Vagina (tissue), 2 donors: Measurements from ENCODE around the gene TJP2. TPM values are rescaled to one million over a fixed set of nuclear protein-coding genes. Genes with fewer than 3 reads are reported as not detected.
"Not testable (repeated sequence)": the region's sequence is repeated elsewhere in the genome, so short reads cannot be mapped to it uniquely, and the experiment has no call there.

Experiments
- DNase-seq, 2 donors: peaks; one replicate each; pipeline ENCODE4 v3.0.0-alpha.2; 2017; ENCODE audit errors: extremely low spot score in 2 of 2
- H3K27ac ChIP-seq: fragments of 200-600 bp; sonication (generic); one replicate; pipeline ENCODE4 v1.5.1; 2019
- H3K27me3 ChIP-seq: fragments of 200-600 bp; sonication (generic); one replicate; pipeline ENCODE4 v1.5.1; 2019
- H3K36me3 ChIP-seq, 2 donors: fragments of 200-600 bp; sonication (generic); one replicate each; pipeline ENCODE4 v1.5.1; 2017 to 2019
- H3K4me1 ChIP-seq: fragments of 200-600 bp; sonication (generic); one replicate; pipeline ENCODE4 v1.5.1; 2019
- H3K4me3 ChIP-seq, 2 donors: fragments of 200-600 bp; sonication (generic); 1 replicate in 1 of 2; 2 replicates in 1 of 2; pipeline ENCODE4 v1.5.1; 2016 to 2019
- H3K9me3 ChIP-seq: fragments of 200-600 bp; sonication (generic); one replicate; pipeline ENCODE4 v1.5.1; 2019
- POLR2A ChIP-seq, 2 donors: fragments of 450-650 bp; IDR thresholded peaks; one replicate each; pipeline ENCODE4 v1.6.1; 2017; ENCODE audit warnings: antibody characterized with exemption in 2 of 2, mild to moderate bottlenecking in 2 of 2, moderate library complexity in 2 of 2
- POLR2AphosphoS5 ChIP-seq, 2 donors: sonication (generic); formaldehyde crosslinking; IDR thresholded peaks; one replicate each; pipeline ENCODE4 v1.9.0; 2017; ENCODE audit warnings: antibody characterized with exemption in 2 of 2, mild to moderate bottlenecking in 2 of 2, low read depth in 1 of 2; ENCODE audit not compliant: insufficient read depth in 1 of 2
- intact Hi-C: fragments of 100-400 bp; cut with DNase I; formaldehyde crosslinking; loops from one replicate; pipeline ENCODE4 v1.15.1; 2023
- total RNA-seq: library from RNA; depleted of rRNA; stranded (reverse); fragments of >200 nt; gene quantifications from one replicate; pipeline ENCODE4 v1.2.3, GENCODE V29; 2016
- TF ChIP-seq, protein P1 (sequence below), 3 experiments: fragments of 450-650 bp in 2 of 3; fragments of 200-600 bp in 1 of 3; sonication (generic) in 1 of 3; IDR thresholded peaks; one replicate each; pipeline ENCODE4 v1.5.1; 2017 to 2019; ENCODE audit warnings: antibody characterized with exemption in 3 of 3, mild to moderate bottlenecking in 2 of 3, moderate library complexity in 2 of 3

TJP2 gene
- total RNA-seq, 1 donor from 2014 or later, result 68.3 TPM

DNA sequence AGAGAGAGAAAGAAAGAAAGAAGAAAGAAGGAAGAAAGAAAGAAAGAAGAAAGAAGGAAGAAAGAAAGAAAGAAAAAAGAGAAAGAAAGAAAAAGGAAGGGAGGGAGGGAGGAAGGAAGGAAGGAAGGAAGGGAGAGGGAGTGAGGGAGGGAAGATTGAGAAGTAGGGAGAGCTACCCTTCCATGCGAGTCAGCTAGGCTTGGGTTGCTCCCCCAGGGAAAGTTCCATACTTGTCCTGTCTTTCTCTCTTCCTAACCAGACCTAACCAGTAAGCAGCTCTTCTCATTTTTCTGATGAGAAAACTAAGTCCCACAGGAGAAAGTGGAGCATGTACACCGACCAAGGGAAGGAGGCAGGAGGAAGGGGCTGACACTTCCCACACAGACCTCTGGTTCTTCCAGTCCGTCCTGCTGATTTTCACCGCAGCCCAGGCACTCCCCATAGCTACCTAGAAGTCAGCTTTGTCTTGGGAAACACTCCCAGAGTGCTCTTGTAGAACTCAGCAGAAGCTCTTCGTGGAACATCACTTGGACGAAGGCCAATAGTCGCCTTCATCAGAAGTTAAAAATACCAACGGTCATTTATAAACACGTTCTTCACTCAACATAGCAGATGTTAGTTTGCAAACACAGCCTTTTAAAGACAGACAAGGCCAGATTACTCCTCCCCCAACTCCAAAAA, 121.9 kb downstream of the TJP2 start:
- Histone ChIP-seq H3K9me3 (no peaks in the 10 kb centered on the region), H3K27me3 (no peaks in the 10 kb centered on the region), H3K27ac (no peak overlapping the region), H3K36me3 (no peaks in the 10 kb centered on the region), H3K4me1 (no peaks in the 10 kb centered on the region), H3K4me3 (no peak overlapping the region)
- DNase-seq, result peak in 1 of 2 donors; percentile 31
- intact Hi-C loops, result no loop called here
- TF ChIP-seq POLR2AphosphoS5 (IDR thresholded peaks at IDR 0.05; ENCODE audit: insufficient read depth in 1 of 2, low read depth in 1 of 2) (no peak), POLR2A (IDR thresholded peaks at IDR 0.05) (no peak)
- TF ChIP-seq, protein P1, sequence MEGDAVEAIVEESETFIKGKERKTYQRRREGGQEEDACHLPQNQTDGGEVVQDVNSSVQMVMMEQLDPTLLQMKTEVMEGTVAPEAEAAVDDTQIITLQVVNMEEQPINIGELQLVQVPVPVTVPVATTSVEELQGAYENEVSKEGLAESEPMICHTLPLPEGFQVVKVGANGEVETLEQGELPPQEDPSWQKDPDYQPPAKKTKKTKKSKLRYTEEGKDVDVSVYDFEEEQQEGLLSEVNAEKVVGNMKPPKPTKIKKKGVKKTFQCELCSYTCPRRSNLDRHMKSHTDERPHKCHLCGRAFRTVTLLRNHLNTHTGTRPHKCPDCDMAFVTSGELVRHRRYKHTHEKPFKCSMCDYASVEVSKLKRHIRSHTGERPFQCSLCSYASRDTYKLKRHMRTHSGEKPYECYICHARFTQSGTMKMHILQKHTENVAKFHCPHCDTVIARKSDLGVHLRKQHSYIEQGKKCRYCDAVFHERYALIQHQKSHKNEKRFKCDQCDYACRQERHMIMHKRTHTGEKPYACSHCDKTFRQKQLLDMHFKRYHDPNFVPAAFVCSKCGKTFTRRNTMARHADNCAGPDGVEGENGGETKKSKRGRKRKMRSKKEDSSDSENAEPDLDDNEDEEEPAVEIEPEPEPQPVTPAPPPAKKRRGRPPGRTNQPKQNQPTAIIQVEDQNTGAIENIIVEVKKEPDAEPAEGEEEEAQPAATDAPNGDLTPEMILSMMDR (IDR thresholded peaks at IDR 0.05), result no peak

DNA sequence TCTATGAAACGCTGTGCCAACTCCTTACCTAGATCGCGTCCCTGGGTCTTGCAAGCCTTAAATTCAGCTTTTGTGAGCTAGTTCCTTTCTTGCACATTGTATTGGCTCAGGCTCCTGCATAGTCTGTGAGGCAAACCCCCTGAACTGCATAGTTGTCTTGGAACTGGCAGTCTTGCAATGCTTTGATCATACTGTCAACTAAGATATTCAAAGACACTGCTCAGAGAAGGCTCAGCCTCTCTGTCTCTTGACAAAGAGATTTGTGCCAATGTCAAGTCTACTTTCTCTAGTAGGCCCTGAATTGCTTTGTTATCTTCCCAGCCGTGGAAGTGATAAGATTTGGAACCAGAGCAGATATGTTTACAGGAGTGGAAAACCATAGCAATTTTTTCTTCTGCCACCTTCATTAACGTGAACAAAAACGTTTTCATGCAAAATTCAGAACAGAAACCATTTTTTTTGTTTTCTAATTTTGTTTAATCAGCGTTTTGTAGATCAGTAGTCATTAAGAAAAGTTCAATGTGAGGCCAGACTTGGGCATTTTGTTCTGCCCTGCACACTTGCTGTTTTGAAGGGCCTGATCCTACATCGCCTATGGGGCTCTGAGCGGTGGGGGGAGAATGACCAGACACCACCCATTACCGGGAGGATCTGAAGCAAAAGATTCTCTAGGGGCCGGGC, 123.4 kb downstream of the TJP2 start:
- no peaks in the 10 kb centered on the region for H3K27me3 ChIP-seq
- peak in 1 of 2 donors; percentile 7 for DNase-seq
- no peaks in the 10 kb centered on the region for H3K9me3 ChIP-seq
- H3K36me3 ChIP-seq, result no peaks in the 10 kb centered on the region
- intact Hi-C loops, result no loop called here
- H3K4me1 ChIP-seq, result no peaks in the 10 kb centered on the region
- TF ChIP-seq, protein P1 (IDR thresholded peaks at IDR 0.05), result no peak
- TF ChIP-seq POLR2A (IDR thresholded peaks at IDR 0.05), result no peak
- no peak for TF ChIP-seq POLR2AphosphoS5 (IDR thresholded peaks at IDR 0.05; ENCODE audit: insufficient read depth in 1 of 2, low read depth in 1 of 2)
- H3K4me3 ChIP-seq, result no peak overlapping the region
- H3K27ac ChIP-seq, result no peak overlapping the region

DNA sequence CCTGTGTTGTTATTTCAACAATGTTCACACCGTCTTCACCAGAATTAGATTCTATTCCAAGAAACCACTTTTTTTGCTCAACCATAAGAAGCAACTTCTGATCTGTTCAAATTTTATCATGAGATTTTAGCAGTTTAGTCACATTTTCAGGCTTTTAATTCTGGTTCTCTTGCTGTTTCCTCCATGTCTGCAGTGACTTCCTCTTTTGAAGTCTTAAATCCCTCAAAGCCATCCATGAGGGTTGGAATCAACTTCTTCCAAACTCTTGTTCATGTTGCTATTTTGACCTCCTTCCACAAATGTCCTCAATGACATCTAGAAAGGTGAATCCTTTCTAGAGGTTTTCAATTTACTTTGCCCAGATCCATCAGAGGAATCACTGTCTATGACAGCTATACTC, 125.2 kb downstream of the TJP2 start:
- H3K4me1 ChIP-seq, result no peaks in the 10 kb centered on the region
- no peak for DNase-seq
- intact Hi-C loops, result no loop called here
- H3K4me3 ChIP-seq, result no peak overlapping the region
- TF ChIP-seq, protein P1 (IDR thresholded peaks at IDR 0.05), result no peak
- H3K27me3 ChIP-seq, result no peaks in the 10 kb centered on the region
- H3K27ac ChIP-seq, result no peak overlapping the region
- no peaks in the 10 kb centered on the region for H3K36me3 ChIP-seq
- no peaks in the 10 kb centered on the region for H3K9me3 ChIP-seq

DNA sequence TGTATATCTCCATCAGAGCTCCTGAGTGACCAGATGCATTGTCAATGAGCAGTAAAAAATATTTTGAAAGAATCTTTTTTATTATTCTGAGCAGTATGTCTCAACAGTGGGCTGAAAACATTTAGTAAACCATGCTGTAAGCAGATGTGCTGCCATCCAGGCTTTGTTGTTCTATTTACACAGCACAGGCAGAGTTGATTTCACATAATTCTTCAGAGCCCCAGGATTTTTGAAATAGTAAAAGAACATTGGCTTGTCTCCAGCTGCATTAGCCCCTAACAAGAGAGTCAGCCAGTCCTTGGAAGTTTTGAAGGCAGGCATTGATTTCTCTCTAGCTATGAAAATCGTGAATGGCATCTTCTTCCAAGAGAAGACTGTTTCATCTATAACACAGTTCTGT, 125.7 kb downstream of the TJP2 start:
- no peaks in the 10 kb centered on the region for H3K36me3 ChIP-seq
- no peaks in the 10 kb centered on the region for H3K4me1 ChIP-seq
- no peaks in the 10 kb centered on the region for H3K9me3 ChIP-seq
- DNase-seq, result no peak
- TF ChIP-seq POLR2AphosphoS5 (IDR thresholded peaks at IDR 0.05; ENCODE audit: insufficient read depth in 1 of 2, low read depth in 1 of 2) (no peak), POLR2A (IDR thresholded peaks at IDR 0.05) (no peak)
- TF ChIP-seq, protein P1 (IDR thresholded peaks at IDR 0.05), result no peak
- intact Hi-C loops, result no loop called here
- H3K4me3 ChIP-seq, result no peak overlapping the region
- no peak overlapping the region for H3K27ac ChIP-seq
- H3K27me3 ChIP-seq, result no peaks in the 10 kb centered on the region

DNA sequence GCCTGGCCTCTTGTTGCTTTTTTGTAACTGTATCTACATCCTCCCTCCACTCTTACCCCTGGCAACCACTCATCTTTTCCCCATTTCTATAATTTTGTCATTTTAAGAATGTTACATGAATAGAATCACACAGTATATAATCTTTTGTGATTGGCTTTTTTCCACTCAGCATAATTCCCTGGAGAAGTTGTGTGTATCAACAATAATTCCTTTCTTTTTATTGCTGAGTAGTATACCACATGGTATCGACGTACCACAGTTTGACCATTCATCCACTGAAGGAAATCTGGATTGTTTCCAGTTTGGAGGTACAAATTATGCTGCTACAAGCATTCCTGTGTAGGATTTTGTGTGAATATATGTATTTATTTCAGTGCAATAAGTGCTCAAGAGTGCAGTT, 129.3 kb downstream of the TJP2 start:
- intact Hi-C loops, result no loop called here
- Histone ChIP-seq H3K36me3 (no peaks in the 10 kb centered on the region), H3K27ac (no peak overlapping the region), H3K9me3 (no peaks in the 10 kb centered on the region), H3K4me1 (no peaks in the 10 kb centered on the region), H3K27me3 (no peaks in the 10 kb centered on the region), H3K4me3 (no peak overlapping the region)
- no peak for TF ChIP-seq POLR2AphosphoS5 (IDR thresholded peaks at IDR 0.05; ENCODE audit: insufficient read depth in 1 of 2, low read depth in 1 of 2)
- TF ChIP-seq POLR2A (IDR thresholded peaks at IDR 0.05), result no peak
- TF ChIP-seq, protein P1 (IDR thresholded peaks at IDR 0.05), result no peak
- DNase-seq, result no peak

DNA sequence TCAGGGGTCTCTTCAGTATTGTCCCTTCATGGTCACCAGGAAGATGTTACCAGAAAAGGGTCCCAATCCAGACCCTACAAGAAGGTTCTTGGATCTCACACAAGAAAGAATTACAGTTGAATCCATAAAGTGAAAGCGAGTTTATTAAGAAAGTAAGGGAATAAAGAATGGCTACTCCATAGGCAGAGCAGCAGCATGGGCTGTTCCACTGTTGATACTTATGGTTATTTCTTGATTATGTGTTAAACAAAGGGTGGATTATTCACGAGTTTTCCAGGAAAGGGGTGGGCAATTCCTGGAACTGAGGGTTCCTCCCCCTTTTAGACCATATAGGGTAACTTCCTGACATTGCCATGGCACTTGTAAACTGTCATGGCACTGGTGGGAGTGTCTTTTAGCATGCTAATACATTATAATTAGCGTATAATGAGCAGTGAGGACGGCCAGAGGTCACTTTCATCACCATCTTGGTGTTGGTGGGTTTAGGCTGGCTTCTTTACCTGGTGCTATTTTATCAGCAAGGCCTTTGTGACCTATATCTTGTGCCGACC, 132.9 kb downstream of the TJP2 start:
- H3K27ac ChIP-seq, H3K36me3 ChIP-seq, H3K9me3 ChIP-seq, H3K4me3 ChIP-seq, DNase-seq, H3K27me3 ChIP-seq, intact Hi-C loops, H3K4me1 ChIP-seq: not testable (repeated sequence)
